Measurements from ENCODE around the gene CDCA4. TPM values are rescaled to one million over a fixed set of nuclear protein-coding genes. Genes with fewer than 3 reads are reported as not detected.
A peak's percentile ranks its signal among the peaks of the same experiment; 100 is the strongest.

Gene CDCA4
- total and polyA plus RNA-seq, 4 donors = 7.1 to 16.6 (median 9.4) TPM

DNA sequence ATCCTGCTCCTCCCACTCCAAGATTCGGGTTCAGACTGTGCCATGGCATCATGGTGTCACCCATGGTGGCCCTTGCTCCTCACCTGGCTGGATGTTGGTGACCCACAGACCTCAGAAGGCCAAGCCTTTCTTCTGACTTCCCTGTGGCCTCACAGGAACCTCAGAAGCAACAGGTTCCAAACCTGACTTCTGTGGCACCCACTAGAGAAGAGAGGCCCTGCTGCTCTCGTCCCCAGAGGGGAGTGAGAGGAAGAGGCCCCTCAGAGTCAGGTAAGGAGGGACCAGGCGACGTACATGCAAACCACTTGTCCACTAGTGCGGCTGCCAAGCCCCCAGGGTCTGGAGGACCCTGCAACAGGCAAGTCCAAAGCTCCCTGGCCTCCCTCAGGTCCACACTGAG lies 24.9 kb downstream of the CDCA4 start:
- Histone ChIP-seq H3K36me3 (ENCODE audit: control insufficient read depth, insufficient read depth, low read length) (peaks cover 69% of the 10 kb centered on the region), H3K4me1 (ENCODE audit: control insufficient read depth, insufficient read depth, low read length) (no peaks in the 10 kb centered on the region)

DNA sequence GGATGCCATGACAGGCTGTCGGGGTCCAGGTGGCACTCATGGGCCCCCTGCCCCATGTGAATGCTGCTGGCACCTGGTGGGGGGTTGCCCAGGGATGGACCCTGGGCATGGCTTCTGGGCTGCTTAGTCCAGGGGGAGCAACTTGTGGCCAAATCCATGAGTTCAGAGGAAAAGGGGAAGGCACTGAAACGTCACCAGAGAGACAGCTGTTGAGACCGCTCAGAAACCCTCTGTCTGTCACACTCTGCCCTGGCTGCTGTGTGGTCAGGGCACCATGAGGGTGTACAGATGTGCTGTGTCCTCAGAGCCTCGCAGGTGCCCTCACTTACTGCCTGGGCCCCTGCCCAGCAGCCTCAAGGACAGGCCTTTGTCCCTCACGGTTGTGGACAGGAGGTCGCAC lies 25.9 kb downstream of the CDCA4 start:
- no peaks in the 10 kb centered on the region for H3K4me1 ChIP-seq (ENCODE audit: control insufficient read depth, insufficient read depth, low read length)
- no peaks in the 10 kb centered on the region for H3K27me3 ChIP-seq (ENCODE audit: control insufficient read depth, insufficient read depth, low read length)
- no peak overlapping the region for H3K27ac ChIP-seq (ENCODE audit: low read depth, low read length)
- H3K36me3 ChIP-seq (ENCODE audit: control insufficient read depth, insufficient read depth, low read length) = peaks cover 78% of the 10 kb centered on the region
- DNase-seq (ENCODE audit: low read depth in 4 of 6, low spot score in 6 of 6) = no peak
- H3K9me3 ChIP-seq (ENCODE audit: control insufficient read depth, insufficient read depth, low read length) = no peaks in the 10 kb centered on the region
- no peak overlapping the region for H3K4me3 ChIP-seq (ENCODE audit: low read depth, low read length)
- WGBS (ENCODE audit: insufficient coverage) = 94% methylated on average over 6 of the region's 6 CpGs

More for the DNA sequence above, 24.9 kb downstream of the CDCA4 start:
- no peak overlapping the region for H3K4me3 ChIP-seq (ENCODE audit: low read depth, low read length)
- no peaks in the 10 kb centered on the region for H3K27me3 ChIP-seq (ENCODE audit: control insufficient read depth, insufficient read depth, low read length)
- DNase-seq (ENCODE audit: low read depth in 4 of 6, low spot score in 6 of 6) = no peak
- no peak overlapping the region for H3K27ac ChIP-seq (ENCODE audit: low read depth, low read length)
- 87% methylated on average over 3 of the region's 5 CpGs for WGBS (ENCODE audit: insufficient coverage)
- H3K9me3 ChIP-seq (ENCODE audit: control insufficient read depth, insufficient read depth, low read length) = no peaks in the 10 kb centered on the region

- Histone ChIP-seq H3K4me1 (ENCODE audit: control insufficient read depth, insufficient read depth, low read length) (no peaks in the 10 kb centered on the region), H3K9me3 (ENCODE audit: control insufficient read depth, insufficient read depth, low read length) (no peaks in the 10 kb centered on the region), H3K36me3 (ENCODE audit: control insufficient read depth, insufficient read depth, low read length) (peaks cover 83% of the 10 kb centered on the region), H3K4me3 (ENCODE audit: low read depth, low read length) (no peak overlapping the region), H3K27ac (ENCODE audit: low read depth, low read length) (no peak overlapping the region), H3K27me3 (ENCODE audit: control insufficient read depth, insufficient read depth, low read length) (no peaks in the 10 kb centered on the region)
- no peak for DNase-seq (ENCODE audit: low read depth in 4 of 6, low spot score in 6 of 6)
- 86% methylated on average over 22 of the region's 22 CpGs for WGBS (ENCODE audit: insufficient coverage)
Observed at GRCh38 chr14:104993808-104994591, 26.9 kb downstream of the CDCA4 start.

DNA sequence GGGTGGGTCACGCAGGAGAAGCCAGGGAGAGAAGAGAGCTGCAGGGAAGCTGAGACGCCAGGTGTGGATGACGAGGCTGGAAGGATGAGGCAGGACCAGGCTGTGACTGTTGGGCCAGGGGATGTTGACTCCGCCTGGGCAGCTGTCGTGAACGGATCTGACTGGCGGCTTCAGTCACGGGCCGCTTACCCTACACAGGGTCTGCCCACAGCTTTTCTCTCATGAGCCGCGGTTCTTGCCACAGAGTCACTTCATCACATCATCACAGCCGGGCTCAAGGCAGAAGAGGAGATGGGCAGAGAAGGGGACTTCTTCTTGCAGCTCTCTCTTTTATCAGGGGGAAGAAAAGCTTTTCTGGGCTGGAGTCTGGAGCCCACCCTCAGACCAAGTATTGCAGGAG lies 27.6 kb downstream of the CDCA4 start:
- 93% methylated on average over 8 of the region's 12 CpGs for WGBS (ENCODE audit: insufficient coverage)
- Histone ChIP-seq H3K4me3 (ENCODE audit: low read depth, low read length) (no peak overlapping the region), H3K36me3 (ENCODE audit: control insufficient read depth, insufficient read depth, low read length) (peaks cover 78% of the 10 kb centered on the region), H3K27ac (ENCODE audit: low read depth, low read length) (no peak overlapping the region), H3K9me3 (ENCODE audit: control insufficient read depth, insufficient read depth, low read length) (no peaks in the 10 kb centered on the region), H3K4me1 (ENCODE audit: control insufficient read depth, insufficient read depth, low read length) (no peaks in the 10 kb centered on the region), H3K27me3 (ENCODE audit: control insufficient read depth, insufficient read depth, low read length) (no peaks in the 10 kb centered on the region)
- DNase-seq (ENCODE audit: low read depth in 4 of 6, low spot score in 6 of 6) = no peak

GRCh38 chr14:104992501-104992900 lies 28.4 kb downstream of the CDCA4 start:
- Histone ChIP-seq H3K27ac (ENCODE audit: low read depth, low read length) (no peak overlapping the region), H3K9me3 (ENCODE audit: control insufficient read depth, insufficient read depth, low read length) (no peaks in the 10 kb centered on the region), H3K36me3 (ENCODE audit: control insufficient read depth, insufficient read depth, low read length) (peaks cover 78% of the 10 kb centered on the region), H3K4me1 (ENCODE audit: control insufficient read depth, insufficient read depth, low read length) (no peaks in the 10 kb centered on the region), H3K27me3 (ENCODE audit: control insufficient read depth, insufficient read depth, low read length) (no peaks in the 10 kb centered on the region), H3K4me3 (ENCODE audit: low read depth, low read length) (no peak overlapping the region)
- 98% methylated on average over 11 of the region's 11 CpGs for WGBS (ENCODE audit: insufficient coverage)
- no peak for DNase-seq (ENCODE audit: low read depth in 4 of 6, low spot score in 6 of 6)

GRCh38 chr14:104991896-104992230 lies 29.0 kb downstream of the CDCA4 start:
- DNase-seq (ENCODE audit: low read depth in 4 of 6, low spot score in 6 of 6) = no peak
- WGBS (ENCODE audit: insufficient coverage) = 98% methylated on average over 32 of the region's 34 CpGs

DNA sequence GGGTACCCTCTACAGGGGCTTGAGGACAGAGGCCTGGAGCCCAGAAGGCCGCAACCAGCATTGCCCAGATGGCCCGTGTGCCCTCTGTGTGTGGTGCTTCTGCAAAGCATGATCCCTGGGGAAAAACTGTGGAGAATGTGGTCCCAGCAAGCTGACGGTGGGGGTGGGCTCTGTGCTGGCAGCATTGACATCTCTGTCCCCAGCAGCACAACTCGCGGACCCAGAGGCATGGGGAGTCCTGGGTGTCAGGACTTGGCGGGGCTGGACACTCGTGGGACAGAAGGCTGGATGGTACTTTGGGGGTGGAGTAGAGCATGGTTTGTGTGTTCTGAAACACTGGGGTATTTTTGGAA lies 31.0 kb downstream of the CDCA4 start:
- Histone ChIP-seq H3K4me3 (ENCODE audit: low read depth, low read length) (no peak overlapping the region), H3K36me3 (ENCODE audit: control insufficient read depth, insufficient read depth, low read length) (peaks cover 63% of the 10 kb centered on the region), H3K4me1 (ENCODE audit: control insufficient read depth, insufficient read depth, low read length) (peaks cover 19% of the 10 kb centered on the region), H3K27ac (ENCODE audit: low read depth, low read length) (no peak overlapping the region), H3K27me3 (ENCODE audit: control insufficient read depth, insufficient read depth, low read length) (no peaks in the 10 kb centered on the region), H3K9me3 (ENCODE audit: control insufficient read depth, insufficient read depth, low read length) (no peaks in the 10 kb centered on the region)
- WGBS (ENCODE audit: insufficient coverage) = 86% methylated on average over 7 of the region's 7 CpGs
- DNase-seq (ENCODE audit: low read depth in 4 of 6, low spot score in 6 of 6) = no peak

More at GRCh38 chr14:104991896-104992230, 29.0 kb downstream of the CDCA4 start:
- H3K4me1 ChIP-seq (ENCODE audit: control insufficient read depth, insufficient read depth, low read length) = peaks cover 4% of the 10 kb centered on the region
- no peaks in the 10 kb centered on the region for H3K9me3 ChIP-seq (ENCODE audit: control insufficient read depth, insufficient read depth, low read length)
- H3K4me3 ChIP-seq (ENCODE audit: low read depth, low read length) = no peak overlapping the region
- H3K36me3 ChIP-seq (ENCODE audit: control insufficient read depth, insufficient read depth, low read length) = peaks cover 80% of the 10 kb centered on the region
- H3K27ac ChIP-seq (ENCODE audit: low read depth, low read length) = no peak overlapping the region
- no peaks in the 10 kb centered on the region for H3K27me3 ChIP-seq (ENCODE audit: control insufficient read depth, insufficient read depth, low read length)

DNA sequence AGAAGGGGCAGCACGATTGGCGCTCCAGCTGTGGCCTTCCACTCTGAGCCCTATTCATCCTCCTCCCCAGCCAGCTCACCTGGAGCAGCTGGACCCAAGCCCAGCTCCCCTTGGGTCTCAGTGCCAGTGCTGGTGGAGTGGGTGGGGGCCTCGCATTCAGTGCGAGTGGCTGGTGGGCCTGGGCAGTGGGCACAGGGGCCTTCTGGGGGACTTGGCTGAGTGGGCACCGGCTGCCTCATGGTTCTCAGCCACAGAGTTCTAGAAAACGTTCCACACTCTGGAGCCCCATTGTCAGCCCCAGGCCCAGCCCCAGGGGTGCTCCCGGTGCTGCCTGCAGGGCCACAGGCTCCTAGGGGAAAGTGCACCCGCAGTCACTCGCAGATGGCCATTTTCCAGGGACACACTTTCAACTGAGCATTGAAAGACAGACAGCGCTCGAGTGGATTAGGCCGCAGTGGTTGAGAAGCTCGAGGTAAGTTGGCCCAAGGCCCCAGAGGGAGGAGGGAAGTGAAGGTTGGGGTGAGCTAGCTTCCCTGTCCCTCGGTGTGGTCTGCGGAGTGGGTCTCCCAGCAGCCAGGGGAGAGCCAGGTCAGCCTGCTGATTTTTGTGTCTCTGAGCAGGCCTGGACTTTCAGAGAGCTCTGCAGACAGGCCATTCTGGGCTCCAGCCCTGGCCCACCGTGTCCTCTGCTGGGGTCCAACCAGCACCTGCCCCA lies 31.5 kb downstream of the CDCA4 start:
- Histone ChIP-seq H3K9me3 (ENCODE audit: control insufficient read depth, insufficient read depth, low read length) (no peaks in the 10 kb centered on the region), H3K27ac (ENCODE audit: low read depth, low read length) (no peak overlapping the region), H3K4me3 (ENCODE audit: low read depth, low read length) (no peak overlapping the region), H3K4me1 (ENCODE audit: control insufficient read depth, insufficient read depth, low read length) (peaks cover 22% of the 10 kb centered on the region), H3K36me3 (ENCODE audit: control insufficient read depth, insufficient read depth, low read length) (peaks cover 57% of the 10 kb centered on the region), H3K27me3 (ENCODE audit: control insufficient read depth, insufficient read depth, low read length) (no peaks in the 10 kb centered on the region)
- DNase-seq (ENCODE audit: low read depth in 4 of 6, low spot score in 6 of 6) = no peak
- WGBS (ENCODE audit: insufficient coverage) = 92% methylated on average over 14 of the region's 16 CpGs

- WGBS (ENCODE audit: insufficient coverage) = 70% methylated on average over 18 of the region's 19 CpGs
- peaks cover 34% of the 10 kb centered on the region for H3K4me1 ChIP-seq (ENCODE audit: control insufficient read depth, insufficient read depth, low read length)
- no peak overlapping the region for H3K27ac ChIP-seq (ENCODE audit: low read depth, low read length)
- no peaks in the 10 kb centered on the region for H3K27me3 ChIP-seq (ENCODE audit: control insufficient read depth, insufficient read depth, low read length)
- no peak for DNase-seq (ENCODE audit: low read depth in 4 of 6, low spot score in 6 of 6)
- H3K4me3 ChIP-seq (ENCODE audit: low read depth, low read length) = peak overlapping the region; percentile 51
- no peaks in the 10 kb centered on the region for H3K9me3 ChIP-seq (ENCODE audit: control insufficient read depth, insufficient read depth, low read length)
- H3K36me3 ChIP-seq (ENCODE audit: control insufficient read depth, insufficient read depth, low read length) = peaks cover 30% of the 10 kb centered on the region
Observed at GRCh38 chr14:104986487-104987164, 34.3 kb downstream of the CDCA4 start.

Measured in spinal cord (tissue), 10 donors.